Spleen (tissue), 11 donors: ENCODE measurements around the gene AXIN1. TPM values are rescaled to one million over a fixed set of nuclear protein-coding genes. Genes with fewer than 3 reads are reported as not detected.
"Not testable (repeated sequence)": the region's sequence is repeated elsewhere in the genome, so short reads cannot be mapped to it uniquely, and the experiment has no call there.

Experiments
- DNase-seq: peaks from one replicate; pipeline ENCODE4 v3.0.0-alpha.2; 2020
- H3K27ac ChIP-seq, 8 donors: fragments of 200-600 bp; sonication (generic) in 7 of 8; 1 replicate in 4 of 8; 2 replicates in 4 of 8; pipeline versions ENCODE4 v1.5.0 to v1.8.0; 2016 to 2021; ENCODE audit warnings: inconsistent platforms in 4 of 8, mild to moderate bottlenecking in 4 of 8, moderate library complexity in 1 of 8
- H3K27me3 ChIP-seq, 7 donors: fragments of 200-600 bp; sonication (generic) in 6 of 7; replicated peaks in 1 of 7; 1 replicate in 4 of 7; 2 replicates in 3 of 7; pipeline versions ENCODE4 v1.5.0 to v1.8.0; 2016 to 2021; ENCODE audit warnings: inconsistent platforms in 3 of 7, mild to moderate bottlenecking in 1 of 7
- H3K36me3 ChIP-seq, 6 donors: fragments of 200-600 bp; sonication (generic) in 5 of 6; 1 replicate in 4 of 6; 2 replicates in 2 of 6; pipeline versions ENCODE4 v1.5.0 to v1.8.0; 2016 to 2021; ENCODE audit warnings: inconsistent platforms in 2 of 6
- H3K4me1 ChIP-seq, 6 donors: fragments of 200-600 bp; sonication (generic) in 5 of 6; 1 replicate in 3 of 6; 2 replicates in 3 of 6; pipeline versions ENCODE4 v1.5.0 to v1.8.0; 2016 to 2021; ENCODE audit warnings: inconsistent platforms in 3 of 6
- H3K4me3 ChIP-seq, 8 donors: fragments of 200-600 bp; sonication (generic) in 7 of 8; 1 replicate in 4 of 8; 2 replicates in 4 of 8; pipeline versions ENCODE4 v1.5.0 to v1.8.0; 2016 to 2021; ENCODE audit warnings: inconsistent platforms in 4 of 8, mild to moderate bottlenecking in 4 of 8, moderate library complexity in 2 of 8
- H3K9me3 ChIP-seq, 8 donors: fragments of 200-600 bp; sonication (generic) in 7 of 8; 1 replicate in 4 of 8; 2 replicates in 4 of 8; pipeline versions ENCODE4 v1.5.0 to v1.8.0; 2016 to 2021; ENCODE audit warnings: inconsistent platforms in 4 of 8
- CTCF ChIP-seq, 11 experiments: fragments of 200-600 bp in 7 of 11; fragments of 450-650 bp in 4 of 11; sonication (generic) in 4 of 11; IDR thresholded peaks in 8 of 11; conservative IDR thresholded peaks in 3 of 11; 1 replicate in 7 of 11; 2 replicates in 4 of 11; pipeline versions ENCODE4 v1.4.0 to v1.8.0; 2016 to 2021; ENCODE audit warnings: antibody characterized with exemption in 11 of 11, inconsistent platforms in 4 of 11, mild to moderate bottlenecking in 1 of 11
- POLR2A ChIP-seq, 3 donors: fragments of 450-650 bp; IDR thresholded peaks; one replicate each; pipeline ENCODE4 v1.5.1; 2017; ENCODE audit warnings: antibody characterized with exemption in 3 of 3, mild to moderate bottlenecking in 1 of 3
- POLR2AphosphoS5 ChIP-seq, 3 donors: sonication (generic); formaldehyde crosslinking; IDR thresholded peaks; one replicate each; pipeline ENCODE4 v1.5.1; 2017; ENCODE audit warnings: antibody characterized with exemption in 3 of 3
- WGBS, 5 donors: extraction: QIAGEN DNeasy Blood & Tissue Kit in 3 of 5; methylation state at CpG; one replicate each; pipeline versions ENCODE4 v1.1.5 to v1.1.7; 2013 to 2018; 5-methylcytosine and 5-hydroxymethylcytosine counted together
- intact Hi-C: fragments of 100-400 bp; cut with DNase I; formaldehyde crosslinking; loops from one replicate; pipeline ENCODE4 v1.15.0; 2023; ENCODE audit warnings: low total_unique reads
- polyA plus RNA-seq, 3 donors: library from polyadenylated mRNA; stranded (reverse); fragments of 200-250 nt; gene quantifications; one replicate each; pipeline ENCODE4 v1.2.1, GENCODE V29; 2013
- total RNA-seq, 7 donors: library from RNA; depleted of rRNA in 3 of 7; stranded (reverse); fragments of >200 nt in 3 of 7; fragmentation: NEBNext Ultra II Directional in 4 of 7; extraction: Animal tissue kit (Norgen Biotek cat#: 25700) in 4 of 7; gene quantifications; one replicate each; pipeline versions ENCODE4 v1.1.0 to v1.2.1, GENCODE V29; 2016 to 2021
- donor health status: healthy with polysubstance abuse.
- donor health status: DM: no; HTN: no; CAD: no; lungs with moderate emphysema.
- donor health status: DM: no; HTN: no; CAD: no.
- donor health status: Bipolar disorder and iron deficiency.
- donor health status: healthy.
- donor health status: DM: no; HTN: no; CAD: no.
- donor health status: DM: yes; HTN: yes; CAD: no.

Gene AXIN1
- total and polyA plus RNA-seq, 10 donors = 12.9 to 27.3 (median 23.9) TPM

GRCh38 chr16:269061-269796 is 83.3 kb downstream of the AXIN1 start:
- peaks cover 0 to 16% (median 9%) of the 10 kb centered on the region in 6 donors for H3K36me3 ChIP-seq
- intact Hi-C loops = no loop called here
- H3K4me1 ChIP-seq = peaks cover 0 to 10% (median 0%) of the 10 kb centered on the region in 6 donors
- peaks cover 0 to 39% (median 11%) of the 10 kb centered on the region in 7 donors for H3K27me3 ChIP-seq
- 75 to 90% (median 88%) methylated on average over 16 to 24 of the region's 24 CpGs for WGBS, 5 donors
- H3K9me3 ChIP-seq = no peaks in the 10 kb centered on the region
- no peak overlapping the region for H3K27ac ChIP-seq
- TF ChIP-seq CTCF (IDR thresholded peaks at IDR 0.05 in 8 of 11, conservative IDR thresholded peaks at IDR 0.05 in 3 of 11) (no peak), POLR2A (IDR thresholded peaks at IDR 0.05) (no peak), POLR2AphosphoS5 (IDR thresholded peaks at IDR 0.05) (no peak)
- H3K4me3 ChIP-seq = no peak overlapping the region
- DNase-seq = no peak

GRCh38 chr16:268141-269053 is 84.1 kb downstream of the AXIN1 start:
- Histone ChIP-seq H3K4me3 (no peak overlapping the region), H3K27me3 (peaks cover 0 to 31% (median 3%) of the 10 kb centered on the region in 7 donors), H3K9me3 (no peaks in the 10 kb centered on the region), H3K36me3 (peaks cover 0 to 24% (median 17%) of the 10 kb centered on the region in 6 donors), H3K4me1 (peaks cover 0 to 7% (median 0%) of the 10 kb centered on the region in 6 donors), H3K27ac (no peak overlapping the region)
- TF ChIP-seq POLR2A (IDR thresholded peaks at IDR 0.05) (no peak), CTCF (IDR thresholded peaks at IDR 0.05 in 8 of 11, conservative IDR thresholded peaks at IDR 0.05 in 3 of 11) (no peak), POLR2AphosphoS5 (IDR thresholded peaks at IDR 0.05) (peak in 1 of 3 donors; percentile 9)
- WGBS, 5 donors = 78 to 83% (median 80%) methylated on average over 35 to 40 of the region's 40 CpGs
- intact Hi-C loops = no loop called here
- no peak for DNase-seq

- H3K36me3 ChIP-seq = peaks cover 0 to 32% (median 25%) of the 10 kb centered on the region in 6 donors
- H3K4me3 ChIP-seq, intact Hi-C loops, H3K27ac ChIP-seq, H3K4me1 ChIP-seq, DNase-seq, H3K9me3 ChIP-seq: not testable (repeated sequence)
- WGBS, 5 donors = 87 to 92% (median 90%) methylated on average over 17 of the region's 17 CpGs
- H3K27me3 ChIP-seq = peaks cover 0 to 22% (median 0%) of the 10 kb centered on the region in 7 donors
These were observed 85.0 kb downstream of the AXIN1 start for GRCh38 chr16:267562-267961.

- Histone ChIP-seq H3K27me3 (peaks cover 0 to 13% (median 0%) of the 10 kb centered on the region in 7 donors), H3K4me1 (peaks cover 0 to 7% (median 0%) of the 10 kb centered on the region in 6 donors), H3K4me3 (no peak overlapping the region), H3K27ac (no peak overlapping the region), H3K9me3 (no peaks in the 10 kb centered on the region), H3K36me3 (peaks cover 0 to 43% (median 35%) of the 10 kb centered on the region in 6 donors)
- 73 to 80% (median 77%) methylated on average over 14 to 25 of the region's 25 CpGs for WGBS, 5 donors
- peak; percentile 56 for DNase-seq
- intact Hi-C loops = no loop called here
- no peak for TF ChIP-seq CTCF (IDR thresholded peaks at IDR 0.05 in 8 of 11, conservative IDR thresholded peaks at IDR 0.05 in 3 of 11)
- TF ChIP-seq POLR2AphosphoS5 (IDR thresholded peaks at IDR 0.05) = peak in 1 of 3 donors; percentile 34
These were observed 86.0 kb downstream of the AXIN1 start for GRCh38 chr16:266258-267164.
